Neural cell (in vitro differentiated cells): ENCODE data around the gene SLC17A9.

Source experiments
- CTCF ChIP-seq: fragments of 450-650 bp; IDR thresholded peaks from 2 replicates; pipeline ENCODE4 v1.5.1; 2014; ENCODE audit warnings: antibody characterized with exemption, mild to moderate bottlenecking, moderate library complexity; ENCODE audit not compliant: poor library complexity, severe bottlenecking
- EP300 ChIP-seq: fragments of 450-650 bp; conservative IDR thresholded peaks from 2 replicates; pipeline ENCODE4 v1.6.1; 2014; ENCODE audit warnings: antibody characterized with exemption, mild to moderate bottlenecking, moderate library complexity; ENCODE audit not compliant: poor library complexity, severe bottlenecking
- EZH2 ChIP-seq: fragments of 200-600, 300-800 bp; shearing (Covaris generic), sonication (generic); IDR thresholded peaks from 2 replicates; pipeline ENCODE4 v1.6.1; 2014; ENCODE audit warnings: antibody characterized with exemption, low read length, borderline replicate concordance, mild to moderate bottlenecking; ENCODE audit not compliant: insufficient read depth, poor library complexity, severe bottlenecking
- POLR2AphosphoS5 ChIP-seq: IDR thresholded peaks from 2 replicates; pipeline ENCODE4 v1.6.1; 2012
- SMC3 ChIP-seq: fragments of 450-650 bp; conservative IDR thresholded peaks from 2 replicates; pipeline ENCODE4 v1.6.1; 2014; ENCODE audit warnings: antibody characterized with exemption, mild to moderate bottlenecking, moderate library complexity; ENCODE audit not compliant: poor library complexity

- TF ChIP-seq POLR2AphosphoS5, result no peak
- TF ChIP-seq EZH2, result no peak
- no peak for TF ChIP-seq CTCF
- TF ChIP-seq SMC3, result no peak
- no peak for TF ChIP-seq EP300
Observed at GRCh38 chr20:62914970-62915457, 37.5 kb upstream of the SLC17A9 start.
